Smooth muscle cell of the brain vasculature (primary cell): ENCODE data around the gene C1orf159.
"Not testable (repeated sequence)": the region's sequence is repeated elsewhere in the genome, so short reads cannot be mapped to it uniquely, and the experiment has no call there.

Experiments
- DNase-seq: peaks from one replicate; pipeline ENCODE4 v3.0.0-alpha.2; 2012; ENCODE audit warnings: low read depth, low spot score

C1orf159 gene

DNA sequence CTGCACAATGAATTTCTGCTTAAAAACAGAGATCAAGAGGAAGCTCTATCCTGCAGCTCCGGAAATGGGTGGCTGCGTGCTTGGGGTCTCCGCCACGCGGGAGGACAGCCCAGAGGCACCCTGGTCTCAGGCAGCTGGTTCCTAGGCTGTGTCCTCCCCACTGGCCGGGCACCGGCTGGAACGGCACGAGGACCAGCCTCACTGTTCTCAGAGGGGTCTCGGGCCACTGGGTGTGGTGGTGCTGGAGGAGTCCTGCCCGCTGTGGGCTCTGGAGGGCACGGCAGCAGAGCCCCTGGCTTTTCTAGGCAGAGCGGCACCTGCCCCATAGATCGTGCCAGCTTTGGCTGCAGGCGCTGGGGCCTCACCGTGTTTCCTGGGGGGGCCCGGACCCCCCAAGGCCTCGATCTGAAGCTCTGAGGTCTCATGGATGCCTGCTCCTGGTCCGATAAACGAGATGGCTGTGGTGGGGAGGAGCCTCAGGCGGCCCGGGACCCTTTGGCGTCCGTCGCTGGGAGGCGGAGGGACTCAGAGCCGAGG, 33.6 kb downstream of the C1orf159 start:
- no peak for DNase-seq

DNA sequence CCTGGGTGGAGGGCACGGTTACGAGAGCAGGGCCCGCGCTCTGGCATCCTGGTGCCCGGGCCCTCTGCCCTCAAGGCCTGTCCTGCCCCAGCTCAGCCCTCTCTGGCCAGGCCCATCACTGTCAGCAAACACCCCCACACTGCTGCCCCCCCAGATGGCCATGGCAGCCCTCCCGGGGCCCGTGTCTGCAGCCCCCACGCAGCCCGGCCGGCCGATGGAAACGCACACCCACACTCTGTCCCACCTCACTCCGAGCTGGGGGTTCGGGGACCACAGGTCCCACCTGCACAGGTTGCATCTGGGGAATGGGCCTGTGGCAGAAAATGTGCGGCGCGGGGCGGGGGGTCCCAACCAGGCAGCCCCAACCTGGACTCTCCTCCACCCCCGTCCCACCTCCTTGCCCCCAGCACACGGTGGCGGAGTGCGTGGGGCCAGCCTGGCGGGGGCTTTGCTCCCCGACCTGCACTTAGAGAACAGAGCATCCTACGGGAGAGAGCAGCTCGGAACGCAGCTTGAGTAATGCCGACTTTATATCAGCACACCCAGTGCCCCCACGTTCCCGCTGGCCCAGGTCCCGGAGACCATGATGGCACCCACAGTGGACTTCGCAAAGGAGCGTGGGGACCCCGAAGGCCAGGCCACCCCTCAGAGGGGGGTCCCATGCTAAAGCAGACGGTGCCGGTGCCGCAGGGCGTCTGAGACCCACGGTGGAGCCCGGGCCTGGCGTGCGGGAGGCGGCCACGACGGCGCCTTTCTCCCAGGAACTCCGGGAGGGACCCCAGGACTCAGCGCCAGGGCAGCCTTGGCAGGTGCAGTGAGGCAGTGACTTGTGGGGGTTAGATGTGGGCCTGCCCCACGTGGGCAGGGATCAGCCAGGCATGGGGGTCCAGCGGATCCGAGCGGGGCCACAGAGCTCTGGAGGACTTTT, 34.3 kb downstream of the C1orf159 start:
- no peak for DNase-seq

DNA sequence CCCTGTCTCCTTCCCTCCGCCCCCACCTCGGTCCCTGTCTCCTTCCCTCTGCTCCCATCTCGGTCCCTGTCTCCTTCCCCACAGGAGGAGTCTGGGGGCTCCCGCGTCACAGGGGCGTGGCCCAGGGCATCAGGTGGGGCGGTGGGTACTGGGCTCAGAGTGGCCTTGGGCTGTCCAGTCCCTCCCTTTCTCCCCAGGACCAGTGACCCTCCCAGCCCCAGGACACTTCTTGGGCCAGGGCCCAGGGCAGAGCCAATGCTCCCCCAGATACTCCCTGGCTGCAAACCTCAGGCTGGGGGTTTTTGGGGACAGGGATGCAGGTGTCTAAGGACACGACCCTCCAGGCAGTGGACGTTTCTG, 35.0 kb downstream of the C1orf159 start:
- DNase-seq: no peak

DNA sequence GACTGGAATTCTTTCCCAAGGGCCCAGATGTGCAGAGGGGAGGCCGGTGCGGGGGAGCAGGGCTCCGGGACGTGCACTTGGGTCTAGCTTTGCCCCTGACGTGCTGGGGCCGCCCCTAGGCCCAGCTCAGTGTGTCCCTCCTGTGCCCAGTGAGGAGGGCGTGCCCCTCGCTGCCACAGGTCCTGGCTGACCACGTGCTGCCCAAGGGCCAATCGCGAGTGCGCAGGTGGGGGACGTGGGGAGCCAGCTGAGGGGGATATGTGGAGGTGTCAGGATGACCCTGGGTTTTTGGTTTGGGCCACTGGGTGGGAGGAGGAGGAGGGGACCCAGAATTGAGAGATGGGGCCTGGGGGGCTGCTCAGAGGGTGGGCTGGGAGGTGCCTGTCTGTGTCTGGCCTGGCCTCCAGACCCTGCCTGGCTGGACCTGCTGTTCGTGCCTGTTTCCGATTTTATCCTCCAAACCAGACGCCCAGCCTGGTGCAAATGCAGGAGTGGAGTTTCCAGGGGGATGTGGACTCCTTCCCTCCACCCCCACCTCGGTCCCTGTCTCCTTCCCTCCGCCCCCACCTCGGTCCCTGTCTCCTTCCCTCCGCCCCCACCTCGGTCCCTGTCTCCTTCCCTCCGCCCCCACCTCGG, 35.6 kb downstream of the C1orf159 start:
- DNase-seq: no peak

DNA sequence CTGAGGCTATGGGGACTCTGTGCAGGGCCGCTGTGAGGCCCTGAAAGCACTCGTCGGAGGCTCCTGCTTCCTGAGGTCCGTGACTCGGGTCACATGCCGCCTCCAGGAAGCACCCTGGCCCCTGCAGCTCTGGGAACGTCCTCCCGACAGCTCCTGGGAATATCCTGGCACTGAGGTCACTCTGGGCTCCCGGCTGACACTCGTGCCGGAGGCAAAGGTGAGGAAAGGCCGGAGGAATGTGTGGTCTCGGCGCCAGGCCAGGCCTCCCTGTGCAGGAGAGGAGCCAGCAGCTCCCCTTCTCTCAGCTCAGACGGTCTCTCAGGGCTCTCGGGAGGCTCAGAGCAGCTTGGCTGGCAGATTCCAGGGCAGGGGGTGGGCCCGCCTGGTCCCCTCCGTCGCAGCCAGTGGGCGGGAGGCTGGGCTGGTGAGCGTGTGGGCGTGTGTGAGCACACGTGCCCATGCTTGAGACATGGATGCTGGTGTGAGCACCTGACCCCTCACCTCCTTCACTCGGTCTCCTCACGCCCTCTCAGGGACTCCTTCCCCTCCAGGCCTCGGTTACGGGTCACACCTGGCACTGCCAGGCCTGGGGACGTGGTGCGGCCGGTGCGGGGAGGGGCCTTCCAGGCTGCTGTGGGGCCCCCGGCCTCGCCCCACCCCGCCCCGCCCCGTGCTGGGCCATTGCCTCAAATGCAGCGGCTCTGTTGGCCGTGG, 36.3 kb downstream of the C1orf159 start:
- peak; percentile 40 for DNase-seq

DNA sequence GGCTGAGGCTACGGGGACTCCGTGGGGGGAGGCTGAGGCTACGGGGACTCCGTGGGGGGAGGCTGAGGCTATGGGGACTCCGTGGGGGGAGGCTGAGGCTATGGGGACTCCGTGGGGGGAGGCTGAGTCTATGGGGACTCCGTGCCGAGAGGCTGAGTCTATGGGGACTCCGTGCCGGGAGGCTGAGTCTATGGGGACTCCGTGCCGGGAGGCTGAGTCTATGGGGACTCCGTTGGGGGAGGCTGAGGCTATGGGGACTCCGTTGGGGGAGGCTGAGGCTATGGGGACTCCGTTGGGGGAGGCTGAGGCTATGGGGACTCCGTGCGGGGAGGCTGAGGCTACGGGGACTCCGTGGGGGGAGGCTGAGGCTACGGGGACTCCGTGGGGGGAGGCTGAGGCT, 38.5 kb downstream of the C1orf159 start:
- not testable (repeated sequence) for DNase-seq

DNA sequence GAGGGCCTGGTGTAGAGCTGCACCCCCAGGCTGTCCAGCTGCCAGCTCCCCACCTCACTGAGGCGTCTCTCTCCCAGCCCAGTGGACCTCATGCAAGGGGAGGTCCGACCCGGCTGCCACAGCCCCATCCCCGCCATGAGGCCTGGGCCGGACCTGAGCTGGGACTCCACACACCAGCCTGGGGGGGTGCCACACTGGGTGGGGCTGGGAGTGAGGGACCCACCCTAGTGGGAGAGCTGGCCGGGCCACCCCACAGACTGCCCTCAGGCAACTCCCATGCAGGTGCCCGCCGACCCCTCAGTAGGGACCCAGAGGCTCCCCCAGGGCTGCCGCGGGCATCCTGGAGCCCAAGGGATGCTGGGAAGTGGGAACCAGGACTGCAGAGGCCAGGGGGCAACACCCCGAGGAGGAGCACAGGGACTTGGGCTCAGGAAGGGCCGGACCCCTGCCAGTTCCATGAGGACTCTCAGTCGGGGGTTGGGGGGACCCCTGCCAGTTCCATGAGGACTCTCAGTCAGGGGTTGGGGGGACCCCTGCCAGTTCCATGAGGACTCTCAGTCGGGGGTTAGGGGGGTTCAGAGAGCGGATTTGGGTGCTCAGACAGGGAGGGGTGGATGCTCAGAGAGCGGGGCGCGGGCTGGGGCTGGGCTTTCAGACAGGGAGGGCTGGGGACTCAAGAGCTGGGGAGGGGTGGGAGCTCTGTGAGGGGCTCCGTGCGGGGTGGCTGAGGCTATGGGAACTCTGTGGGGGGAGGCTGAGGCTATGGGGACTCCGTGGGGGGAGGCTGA, 40.5 kb downstream of the C1orf159 start:
- DNase-seq: no peak

DNA sequence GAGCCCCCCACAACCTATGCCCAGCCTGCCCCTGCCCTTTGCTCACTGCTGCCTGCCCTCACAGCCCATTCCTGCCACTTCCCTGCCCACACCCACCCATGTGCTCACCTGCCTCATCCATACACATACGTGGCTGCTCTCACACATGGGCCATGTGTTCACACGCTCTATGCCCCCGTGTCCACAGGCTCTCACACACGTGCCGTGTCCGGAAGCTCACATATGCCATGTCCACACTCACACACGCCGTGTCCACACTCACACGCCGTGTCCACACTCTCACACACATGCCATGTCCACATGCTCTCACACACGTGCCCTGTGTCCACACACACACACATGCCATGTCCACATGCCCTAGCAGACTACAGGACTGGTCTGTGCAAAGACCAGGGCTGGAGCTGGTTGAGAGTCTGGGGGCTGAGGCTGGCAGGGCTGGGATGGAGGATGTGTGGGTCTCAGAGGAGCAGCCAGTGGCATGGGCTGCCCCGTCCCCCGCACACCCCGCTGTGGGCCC, 41.2 kb downstream of the C1orf159 start:
- DNase-seq: no peak

DNA sequence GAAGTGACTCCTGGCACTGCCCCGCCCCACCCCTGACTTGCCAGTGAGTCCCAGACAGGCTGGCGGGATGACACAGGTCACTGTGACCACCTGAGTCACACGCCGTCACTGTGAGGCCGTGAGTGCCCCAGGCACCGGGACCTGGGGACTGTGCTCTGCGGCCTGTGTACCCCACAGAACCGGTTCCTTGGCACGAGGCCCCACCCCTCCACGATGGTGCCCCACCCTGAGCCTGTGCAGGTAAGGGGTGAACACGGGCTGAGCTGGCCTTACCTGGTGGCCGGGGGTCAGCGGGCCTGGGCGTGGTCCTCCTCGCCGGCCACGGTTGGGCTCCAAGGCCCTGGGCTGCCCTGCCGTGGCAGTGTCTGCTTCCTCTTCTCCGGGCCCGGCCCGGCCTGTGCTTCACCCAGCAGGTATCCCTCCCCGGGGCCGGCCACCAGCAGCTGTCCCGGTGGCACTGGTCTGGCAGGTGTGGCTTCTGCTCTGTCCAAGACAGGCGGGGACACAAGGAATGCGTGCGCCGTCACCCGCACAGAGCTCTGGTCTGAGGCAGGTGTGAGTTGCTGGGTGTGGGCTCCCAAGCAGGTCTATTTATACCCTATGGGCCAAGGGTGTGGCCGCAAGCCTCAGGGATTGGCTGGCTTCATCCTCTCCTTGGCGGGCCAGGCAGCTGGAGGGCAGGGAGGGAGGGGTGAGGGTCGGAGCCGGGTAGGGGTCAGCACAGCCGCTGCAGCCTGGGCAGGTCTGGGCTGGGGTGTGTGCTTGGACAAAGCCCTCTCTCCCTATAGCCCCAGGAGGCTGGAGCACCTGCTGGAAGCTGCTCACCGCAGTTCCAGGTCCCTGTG, 41.9 kb downstream of the C1orf159 start, which contains the start of gene RNF223:
Gene RNF223 (minus strand): TSS at position 564 of the 845 bp plus-strand sequence. CDS start 1,740 bp downstream, outside the sequence.
- DNase-seq: no peak

DNA sequence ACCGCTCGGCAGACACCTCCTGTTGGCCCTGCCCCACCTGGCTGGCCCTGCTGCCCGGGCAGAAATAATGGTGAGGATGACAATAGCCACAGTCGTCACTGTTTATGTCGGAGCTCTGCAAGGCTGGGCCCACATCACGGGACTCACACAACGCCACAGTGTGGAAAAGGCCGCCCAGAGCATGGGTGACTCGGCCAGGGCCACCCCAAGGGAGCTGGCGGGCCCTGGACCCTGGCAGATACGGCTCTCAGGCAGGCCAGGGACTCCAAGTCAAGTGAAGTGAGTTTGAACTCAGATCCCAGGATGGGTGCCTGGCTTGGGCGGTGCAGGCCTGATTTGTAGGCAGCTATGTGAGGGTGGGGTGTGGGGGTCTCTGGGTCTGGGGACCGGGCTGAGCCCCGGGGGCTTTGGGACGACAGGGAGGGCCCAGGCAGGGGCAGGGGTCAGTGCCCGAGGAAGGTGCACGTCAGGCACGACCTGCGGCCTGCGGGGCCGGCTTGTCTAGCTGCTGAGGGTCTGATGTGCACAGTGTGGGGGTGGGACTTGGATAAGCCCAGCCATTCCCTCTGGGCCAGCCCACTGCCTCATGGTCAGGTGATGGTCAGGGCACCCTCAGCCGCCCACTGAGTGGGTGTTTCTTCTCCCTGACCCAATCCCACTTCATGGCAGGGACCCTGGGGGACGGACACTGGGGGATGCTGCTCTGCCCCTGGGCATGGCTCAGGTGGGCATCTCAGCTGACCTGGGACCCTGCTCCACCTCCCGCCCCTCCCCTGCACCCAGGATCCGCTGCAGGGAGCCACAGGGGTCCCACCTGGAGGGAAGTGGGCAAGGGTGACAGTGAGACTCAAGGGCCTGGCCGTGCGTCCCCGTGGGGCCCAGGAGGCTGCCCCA, 42.8 kb downstream of the C1orf159 start:
- DNase-seq: no peak

DNA sequence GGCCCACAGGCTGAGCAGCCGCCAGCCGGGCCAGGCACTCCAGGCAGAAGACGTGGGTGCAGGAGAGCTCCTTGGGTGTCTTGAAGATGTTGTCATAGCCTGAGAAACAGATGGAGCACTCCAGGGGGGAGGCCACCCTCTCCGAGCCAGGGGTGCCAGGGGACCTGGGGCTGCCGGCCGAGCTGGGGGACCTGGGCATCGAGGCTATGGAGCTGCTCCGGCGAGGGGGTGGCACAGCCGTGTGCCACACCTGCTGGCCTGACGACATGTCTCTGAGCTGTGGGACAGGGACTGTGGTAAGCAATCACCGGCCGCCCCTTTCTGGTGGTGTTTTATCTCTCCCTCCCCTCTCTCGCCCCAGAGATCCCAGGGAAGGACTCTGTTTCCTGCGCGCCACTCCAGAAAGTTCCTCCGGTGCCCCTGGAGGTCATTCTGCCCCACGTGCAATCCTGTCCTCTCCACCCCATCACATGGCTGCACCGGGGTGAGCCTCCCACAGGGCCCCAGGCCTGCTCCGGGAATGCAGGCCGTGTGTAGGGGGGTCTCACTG, 43.5 kb downstream of the C1orf159 start:
- no peak for DNase-seq

DNA sequence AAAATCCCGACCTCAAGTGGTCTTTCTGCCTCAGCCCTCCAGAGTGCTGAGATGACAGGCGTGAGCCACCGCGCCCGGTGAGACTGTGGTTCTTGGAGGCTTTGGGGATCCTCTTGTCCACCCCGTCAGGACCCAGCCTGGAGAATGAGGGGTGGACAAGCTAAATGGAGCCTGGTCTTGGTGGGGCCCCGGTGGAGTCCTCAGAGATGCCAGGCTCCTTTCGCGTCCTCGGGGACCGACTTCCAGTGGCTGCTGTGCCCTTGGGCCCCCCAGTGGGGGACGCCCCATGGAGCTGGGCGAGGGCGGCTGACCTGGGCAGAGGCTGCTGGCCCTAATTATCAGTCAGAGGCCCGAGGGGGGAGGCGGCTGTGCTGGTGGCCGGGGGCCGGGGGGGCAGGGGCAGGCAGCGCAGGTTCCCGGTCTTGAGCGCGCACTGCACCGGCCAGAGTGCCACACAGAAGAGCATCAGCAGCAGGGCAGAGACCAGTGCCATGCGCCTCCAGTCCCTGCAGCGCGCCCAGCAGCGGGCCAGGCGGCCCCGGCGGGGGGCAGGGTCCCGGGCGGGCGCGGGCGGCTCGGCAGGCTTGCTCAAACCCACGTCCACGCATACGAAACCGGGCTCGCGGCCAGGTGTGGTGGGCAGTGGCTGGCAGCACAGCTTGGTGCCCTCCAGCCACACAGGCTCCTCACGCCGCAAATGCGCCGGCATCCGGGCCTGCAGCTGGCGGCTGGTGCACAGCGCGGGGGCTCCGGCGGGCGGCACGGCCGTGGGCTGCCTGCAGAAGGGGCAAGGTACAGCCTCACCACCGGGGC, 44.2 kb downstream of the C1orf159 start:
- DNase-seq: no peak

DNA sequence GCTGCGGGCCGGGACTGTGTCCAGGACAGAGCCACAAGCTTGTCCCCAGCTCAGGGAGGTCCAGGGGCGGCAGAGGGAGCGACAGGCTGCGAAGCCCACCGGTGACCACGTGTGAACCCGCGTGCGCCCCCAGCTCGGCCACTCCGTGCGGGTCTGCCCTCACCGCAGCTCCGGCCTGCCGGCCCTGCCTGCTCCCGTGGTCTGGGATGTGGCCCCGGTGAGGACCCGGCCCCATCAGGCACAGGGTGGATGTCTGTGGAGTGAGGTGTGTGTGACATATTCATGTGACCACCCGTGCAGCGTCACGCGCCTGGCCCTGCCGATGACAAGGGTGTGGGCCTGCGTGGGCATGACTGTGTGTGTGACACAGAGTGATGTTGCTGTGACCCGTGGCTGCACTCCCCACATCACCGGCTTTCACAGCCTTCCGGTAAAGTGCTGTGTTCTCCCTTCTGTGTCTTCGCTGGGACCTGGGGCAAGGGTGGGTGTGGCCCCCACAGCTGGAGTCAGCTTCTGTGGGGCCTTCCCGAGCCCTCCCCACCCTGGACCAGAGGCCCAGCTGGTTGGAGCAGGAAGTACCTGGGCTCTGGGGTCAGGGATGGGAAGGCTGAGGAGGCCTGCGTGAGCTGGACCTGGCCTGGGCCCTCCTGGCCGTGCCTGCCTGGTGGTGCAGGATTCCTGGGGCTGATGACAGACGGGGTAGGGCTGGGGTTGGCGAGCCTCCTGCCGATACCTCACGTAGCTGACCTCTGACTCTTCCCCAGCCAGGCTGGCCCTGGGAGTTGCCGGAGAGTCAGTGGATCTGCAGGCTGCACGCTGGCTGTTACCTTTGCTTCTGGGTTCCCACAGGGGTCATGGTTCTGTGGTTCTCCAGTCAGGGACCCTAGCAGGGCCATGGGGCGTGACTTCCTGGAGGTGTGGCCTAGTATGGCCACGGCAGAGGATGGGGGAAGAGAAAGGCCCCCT, 45.9 kb downstream of the C1orf159 start:
- no peak for DNase-seq

DNA sequence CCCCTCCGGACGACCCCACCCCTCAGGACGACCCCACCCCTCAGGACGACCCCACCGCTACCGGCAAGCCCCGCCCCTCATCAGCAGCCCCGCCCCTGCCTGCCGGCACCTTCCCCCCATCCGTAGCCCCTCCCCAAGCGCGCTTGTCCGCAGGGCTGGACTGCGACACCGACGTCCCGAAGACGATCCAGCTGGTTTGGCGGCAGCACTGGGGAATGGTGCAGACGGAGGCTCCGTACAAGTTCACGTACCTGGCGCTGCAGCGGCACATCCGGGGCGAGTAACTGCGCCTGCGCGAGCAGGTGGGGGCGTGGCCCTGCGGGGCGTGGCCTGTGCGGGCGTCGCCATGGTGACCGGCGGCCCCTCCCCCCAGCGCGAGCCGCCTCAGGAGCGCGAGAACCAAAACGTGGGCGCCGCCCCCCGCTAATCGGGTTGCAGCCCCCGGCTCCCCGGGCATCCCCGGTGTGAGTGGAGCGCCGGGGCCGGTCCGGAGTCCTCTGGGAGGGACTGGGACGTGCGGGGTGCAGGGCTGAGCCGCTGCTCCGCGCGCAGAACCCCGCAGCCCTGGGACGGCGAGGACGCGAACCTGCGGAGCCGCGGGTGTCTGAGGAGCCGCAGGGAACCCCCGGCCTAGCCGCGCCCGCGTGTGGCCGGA, 46.7 kb downstream of the C1orf159 start:
- no peak for DNase-seq

DNA sequence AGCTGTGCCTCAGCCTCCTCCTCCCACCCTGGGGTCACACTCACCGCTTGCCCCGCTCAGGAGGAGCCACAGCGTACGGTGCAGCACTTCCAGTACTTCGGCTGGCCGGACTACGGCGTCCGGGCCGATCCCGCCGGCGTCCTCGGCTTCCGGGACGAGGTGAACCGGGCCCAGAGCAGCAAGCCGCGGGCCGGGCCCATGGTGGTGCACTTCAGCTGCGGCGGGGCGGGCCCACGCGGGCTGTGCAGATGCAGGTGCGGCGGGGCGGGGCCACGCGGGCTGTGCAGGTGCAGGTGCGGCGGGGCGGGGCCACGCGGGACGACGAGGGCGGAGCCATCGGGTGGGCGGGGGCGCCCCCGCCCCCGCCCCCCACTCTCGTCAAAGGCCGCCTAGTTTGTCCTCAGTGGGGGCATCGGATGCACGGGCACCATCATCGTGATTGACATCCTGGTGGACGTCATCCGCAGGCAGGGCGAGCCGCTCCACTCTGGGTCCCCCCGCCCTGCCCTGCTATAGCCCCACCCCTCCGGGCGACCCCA, 47.3 kb downstream of the C1orf159 start:
- no peak for DNase-seq
